ENCODE measurements around the gene DDX11.

- TF ChIP-seq EZH2phosphoT487 (IDR thresholded peaks at IDR 0.05; ENCODE audit: low read length): no peak
- no peak for TF ChIP-seq CTCF (IDR thresholded peaks at IDR 0.05; ENCODE audit: low read length)
- no peak for TF ChIP-seq EZH2 (optimal IDR thresholded peaks at IDR 0.05; ENCODE audit: low read depth, low read length)
Observed at GRCh38 chr12:31029468-31029867, 44.2 kb upstream of the DDX11 start.

Data from MM.1S (cell line).